ENCODE measurements around the gene B3GALT6. TPM values are rescaled to one million over a fixed set of nuclear protein-coding genes. Genes with fewer than 3 reads are reported as not detected.
"Not testable (repeated sequence)": the region's sequence is repeated elsewhere in the genome, so short reads cannot be mapped to it uniquely, and the experiment has no call there.

B3GALT6 gene
- total RNA-seq, 1 experiment from 2014 or later: 26.7 TPM

- in situ Hi-C loops (cut with HindIII; ENCODE audit: low pct_unique_long_range_greater_than_20kb, low sequenced_read_pairs): no loop called here
- no peak for DNase-seq (ENCODE audit: low read depth)
Observed at GRCh38 chr1:1238702-1239178, 6.7 kb downstream of the B3GALT6 start.

- in situ Hi-C loops (cut with HindIII; ENCODE audit: low pct_unique_long_range_greater_than_20kb, low sequenced_read_pairs): no loop called here
- DNase-seq (ENCODE audit: low read depth): no peak
Observed at GRCh38 chr1:1239227-1239613, 7.2 kb downstream of the B3GALT6 start.

GRCh38 chr1:1239614-1240347 is 7.7 kb downstream of the B3GALT6 start:
- no peak for DNase-seq (ENCODE audit: low read depth)
- in situ Hi-C loops (cut with HindIII; ENCODE audit: low pct_unique_long_range_greater_than_20kb, low sequenced_read_pairs): no loop called here

GRCh38 chr1:1240348-1240732 is 8.3 kb downstream of the B3GALT6 start:
- in situ Hi-C loops (cut with HindIII; ENCODE audit: low pct_unique_long_range_greater_than_20kb, low sequenced_read_pairs): no loop called here
- no peak for DNase-seq (ENCODE audit: low read depth)

- in situ Hi-C loops (cut with HindIII; ENCODE audit: low pct_unique_long_range_greater_than_20kb, low sequenced_read_pairs): no loop called here
- no peak for DNase-seq (ENCODE audit: low read depth)
Observed at GRCh38 chr1:1240822-1241587, 9.0 kb downstream of the B3GALT6 start.

- no peak for DNase-seq (ENCODE audit: low read depth)
- in situ Hi-C loops (cut with HindIII; ENCODE audit: low pct_unique_long_range_greater_than_20kb, low sequenced_read_pairs): no loop called here
Observed at GRCh38 chr1:1241588-1242219, 9.7 kb downstream of the B3GALT6 start.

- in situ Hi-C loops (cut with HindIII; ENCODE audit: low pct_unique_long_range_greater_than_20kb, low sequenced_read_pairs): no loop called here
- DNase-seq (ENCODE audit: low read depth): no peak
Observed at GRCh38 chr1:1242461-1243265, 10.6 kb downstream of the B3GALT6 start.

GRCh38 chr1:1243266-1243660 is 11.2 kb downstream of the B3GALT6 start:
- no peak for DNase-seq (ENCODE audit: low read depth)
- in situ Hi-C loops (cut with HindIII; ENCODE audit: low pct_unique_long_range_greater_than_20kb, low sequenced_read_pairs): no loop called here

GRCh38 chr1:1243807-1244191 is 11.8 kb downstream of the B3GALT6 start:
- no peak for DNase-seq (ENCODE audit: low read depth)
- in situ Hi-C loops (cut with HindIII; ENCODE audit: low pct_unique_long_range_greater_than_20kb, low sequenced_read_pairs): no loop called here

GRCh38 chr1:1244192-1244811 is 12.3 kb downstream of the B3GALT6 start:
- DNase-seq (ENCODE audit: low read depth): no peak
- in situ Hi-C loops (cut with HindIII; ENCODE audit: low pct_unique_long_range_greater_than_20kb, low sequenced_read_pairs): no loop called here

- no peak for DNase-seq (ENCODE audit: low read depth)
Observed at GRCh38 chr1:1245178-1245816, 13.3 kb downstream of the B3GALT6 start.

GRCh38 chr1:1245817-1246576 is 14.0 kb downstream of the B3GALT6 start:
- in situ Hi-C loops (cut with HindIII; ENCODE audit: low pct_unique_long_range_greater_than_20kb, low sequenced_read_pairs): no loop called here
- DNase-seq (ENCODE audit: low read depth): no peak

More at GRCh38 chr1:1245178-1245816, 13.3 kb downstream of the B3GALT6 start:
- in situ Hi-C loops (cut with HindIII; ENCODE audit: low pct_unique_long_range_greater_than_20kb, low sequenced_read_pairs): no loop called here

GRCh38 chr1:1246577-1247340 is 14.7 kb downstream of the B3GALT6 start, which contains the start of gene C1QTNF12:
Gene C1QTNF12 (minus strand): TSS chr1:1246722. CDS start chr1:1246690, 32 bp downstream.
- no peak for DNase-seq (ENCODE audit: low read depth)
- in situ Hi-C loops (cut with HindIII; ENCODE audit: low pct_unique_long_range_greater_than_20kb, low sequenced_read_pairs): no loop called here

GRCh38 chr1:1247341-1247913 is 15.4 kb downstream of the B3GALT6 start:
- in situ Hi-C loops (cut with HindIII; ENCODE audit: low pct_unique_long_range_greater_than_20kb, low sequenced_read_pairs): no loop called here
- no peak for DNase-seq (ENCODE audit: low read depth)

- DNase-seq (ENCODE audit: low read depth); in situ Hi-C loops (cut with HindIII; ENCODE audit: low pct_unique_long_range_greater_than_20kb, low sequenced_read_pairs): not testable (repeated sequence)
Observed at GRCh38 chr1:1248009-1248913, 16.2 kb downstream of the B3GALT6 start.

Data from Caki2 (cell line).